GM19372 (cell line): ENCODE results near the gene ETV1.
"Not testable (repeated sequence)": the region's sequence is repeated elsewhere in the genome, so short reads cannot be mapped to it uniquely, and the experiment has no call there.

Source experiments
- ATAC-seq: cut with Tn5 transposase; IDR thresholded peaks from one replicate; pipeline ENCODE4 v1.9.1; 2021; ENCODE audit warnings: mild to moderate bottlenecking, low read depth, moderate library complexity; ENCODE audit not compliant: unreplicated experiment

ETV1 gene

DNA sequence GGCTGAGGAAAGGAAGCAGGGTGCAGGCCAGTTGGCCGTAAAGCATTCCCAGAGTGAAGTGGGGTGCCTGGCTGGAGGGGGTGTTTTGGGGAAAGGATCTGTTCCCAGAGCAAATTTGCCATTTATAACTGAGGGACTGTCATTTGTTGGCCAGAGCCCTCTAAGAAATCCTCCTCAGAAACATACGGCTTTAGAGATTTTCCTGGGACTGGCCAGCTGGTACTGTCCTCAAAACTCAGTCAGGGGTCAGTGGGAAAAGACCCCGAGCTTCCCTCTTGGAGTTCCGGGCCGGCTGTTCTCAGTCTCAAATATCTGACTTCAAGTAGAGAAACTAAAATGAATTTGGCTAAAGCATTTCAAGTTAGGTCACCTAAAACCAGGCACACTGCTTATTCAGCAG is 55.9 kb downstream of the ETV1 start:
- no peak for ATAC-seq

GRCh38 chr7:13933091-13933490 is 56.4 kb downstream of the ETV1 start:
- no peak for ATAC-seq

GRCh38 chr7:13932131-13932530 is 57.3 kb downstream of the ETV1 start:
- no peak for ATAC-seq

DNA sequence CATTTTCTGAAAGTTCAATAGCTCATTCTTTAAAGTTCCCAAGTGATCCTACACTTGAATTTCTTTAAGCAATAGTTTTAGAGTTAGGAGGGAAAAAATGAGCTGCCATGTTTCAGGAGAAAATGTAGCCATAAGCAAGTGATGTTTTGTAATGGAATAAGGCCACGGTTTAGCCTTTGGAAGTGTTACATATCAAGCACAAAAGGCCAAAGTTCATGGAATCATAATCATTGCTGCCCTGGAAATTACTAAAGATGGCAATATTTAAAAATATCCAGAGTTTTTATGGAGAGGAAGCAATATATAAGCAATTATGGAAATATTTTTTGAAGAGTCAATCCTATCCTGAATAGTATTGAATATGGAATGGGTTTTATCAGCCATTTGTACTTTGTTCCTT is 68.4 kb downstream of the ETV1 start:
- no peak for ATAC-seq

- no peak for ATAC-seq
Observed at GRCh38 chr7:13920053-13920697, 69.3 kb downstream of the ETV1 start.

DNA sequence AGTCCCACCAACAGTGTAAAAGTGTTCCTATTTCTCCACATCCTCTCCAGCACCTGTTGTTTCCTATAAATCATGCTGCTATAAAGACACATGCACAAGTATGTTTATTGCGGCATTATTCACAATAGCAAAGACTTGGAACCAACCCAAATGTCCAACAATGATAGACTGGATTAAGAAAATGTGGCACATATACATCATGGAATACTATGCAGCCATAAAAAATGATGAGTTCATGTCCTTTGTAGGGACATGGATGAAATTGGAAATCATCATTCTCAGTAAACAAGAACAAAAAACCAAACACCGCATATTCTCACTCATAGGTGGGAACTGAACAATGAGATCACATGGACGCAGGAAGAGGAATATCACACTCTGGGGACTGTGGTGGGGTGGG is 71.1 kb downstream of the ETV1 start:
- not testable (repeated sequence) for ATAC-seq

DNA sequence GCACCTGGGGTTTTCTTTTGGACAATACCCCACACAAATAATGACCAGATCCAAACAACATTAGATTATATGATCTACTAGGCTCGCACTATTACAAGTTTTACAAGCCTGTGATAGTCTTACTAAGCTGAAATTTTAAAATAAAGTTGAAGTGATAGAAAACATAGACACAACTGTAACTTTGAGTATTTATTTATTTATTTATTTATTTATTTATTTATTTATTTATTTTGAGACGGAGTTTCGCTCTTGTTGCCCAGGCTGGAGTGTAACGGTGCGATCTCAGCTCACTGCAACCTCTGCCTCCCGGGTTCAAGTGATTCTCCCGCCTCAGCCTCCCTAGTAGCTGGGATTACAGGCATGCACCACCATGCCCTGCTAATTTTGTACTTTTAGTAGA is 72.4 kb downstream of the ETV1 start:
- not testable (repeated sequence) for ATAC-seq

DNA sequence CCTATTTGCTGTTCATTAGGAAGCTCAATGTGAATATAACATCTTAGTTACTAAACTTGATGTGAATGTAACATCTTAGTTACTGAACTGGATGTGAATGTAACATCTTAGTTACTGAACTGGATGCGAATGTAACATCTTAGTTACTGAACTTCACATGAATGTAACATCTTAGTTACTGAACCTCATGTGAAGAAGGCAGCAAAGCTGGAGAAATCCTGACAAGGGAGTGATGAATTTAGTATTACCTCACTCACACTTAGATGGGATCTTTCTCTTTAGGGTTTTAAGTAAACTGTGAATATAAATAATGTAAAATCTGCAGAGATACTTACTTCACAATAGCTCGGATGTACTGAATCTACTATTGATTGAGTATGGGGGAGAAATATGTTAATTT is 73.6 kb downstream of the ETV1 start:
- no peak for ATAC-seq

DNA sequence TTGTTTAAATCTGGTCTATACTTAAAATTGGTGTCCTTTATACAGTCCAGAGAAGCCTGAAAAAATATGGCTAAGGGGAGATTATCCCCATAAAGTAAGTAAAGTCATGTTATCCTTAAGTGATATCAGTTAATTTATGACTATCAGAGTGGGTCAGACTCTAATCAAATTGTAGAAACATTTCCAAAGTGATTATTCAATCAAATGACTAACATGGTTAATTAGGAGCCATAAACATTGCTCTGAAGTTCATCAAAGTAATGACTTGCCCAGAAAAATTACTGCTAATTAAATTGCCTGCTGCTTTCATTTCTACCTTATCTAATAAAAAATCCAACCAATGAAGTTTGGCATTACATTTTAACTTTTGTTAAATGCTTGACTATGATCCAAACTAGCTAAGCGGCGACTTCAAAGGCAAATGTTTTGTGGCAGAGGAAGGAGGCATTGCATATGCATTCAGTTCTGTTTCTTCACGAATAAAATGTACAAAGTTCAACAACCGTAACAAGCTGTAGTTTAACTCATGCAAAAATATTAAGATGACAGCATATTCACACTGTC is 76.7 kb downstream of the ETV1 start:
- ATAC-seq = no peak

DNA sequence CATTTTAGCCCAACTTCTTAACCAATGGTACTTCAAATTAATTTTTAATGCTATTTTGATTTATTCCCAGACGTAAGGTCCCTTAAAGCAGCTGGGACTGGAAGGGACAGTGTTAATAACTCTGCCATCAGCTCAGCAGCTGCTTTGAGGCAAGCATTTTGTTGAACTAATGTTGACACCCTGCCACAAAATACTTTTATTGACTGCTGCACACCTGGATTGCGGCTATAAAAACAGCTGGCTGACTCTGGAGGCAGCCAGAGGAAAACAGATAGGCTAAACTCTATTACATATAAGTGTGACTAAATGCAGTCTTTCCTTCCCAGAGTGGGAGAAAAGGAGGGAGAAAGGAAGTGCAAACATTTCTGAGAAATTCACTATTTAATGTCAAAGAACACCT is 77.6 kb downstream of the ETV1 start:
- no peak for ATAC-seq

DNA sequence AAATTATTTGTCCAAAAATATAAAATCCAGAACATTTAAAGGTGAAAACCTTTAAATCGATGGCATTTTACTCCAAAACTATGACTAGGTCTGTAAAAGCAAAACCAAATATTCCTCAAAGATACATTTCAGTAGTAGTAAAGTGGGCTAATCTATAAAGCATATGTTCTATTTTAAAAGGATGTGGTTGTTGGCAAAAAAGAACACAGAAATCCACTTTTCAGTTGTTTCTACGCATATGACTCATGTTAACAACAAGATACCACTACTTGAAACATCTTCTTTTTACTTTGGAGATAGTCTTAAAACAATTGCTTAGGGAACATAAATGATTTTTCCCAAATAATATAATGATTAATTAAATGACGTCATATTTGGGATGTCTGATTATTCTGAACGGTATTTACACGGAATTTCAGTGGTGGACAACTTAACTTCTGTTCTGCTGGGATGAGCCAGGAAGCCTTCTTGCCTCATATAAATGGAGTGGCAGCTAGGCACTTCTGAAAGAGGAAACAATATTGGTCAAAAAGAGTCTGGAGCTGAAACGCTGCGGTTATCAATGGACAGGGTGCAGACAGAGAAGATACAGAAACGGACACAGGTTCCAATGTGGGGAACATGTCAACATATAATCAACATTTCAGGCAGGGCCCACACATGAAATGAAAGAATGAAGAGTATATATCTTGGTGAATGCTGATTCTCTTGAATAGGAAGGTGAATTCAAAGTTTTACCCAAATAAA is 78.5 kb downstream of the ETV1 start:
- ATAC-seq = no peak

GRCh38 chr7:13908667-13909397 is 80.6 kb downstream of the ETV1 start:
- ATAC-seq = no peak

GRCh38 chr7:13907831-13908230 is 81.6 kb downstream of the ETV1 start:
- no peak for ATAC-seq

GRCh38 chr7:13904689-13905088 is 84.8 kb downstream of the ETV1 start:
- no peak for ATAC-seq

DNA sequence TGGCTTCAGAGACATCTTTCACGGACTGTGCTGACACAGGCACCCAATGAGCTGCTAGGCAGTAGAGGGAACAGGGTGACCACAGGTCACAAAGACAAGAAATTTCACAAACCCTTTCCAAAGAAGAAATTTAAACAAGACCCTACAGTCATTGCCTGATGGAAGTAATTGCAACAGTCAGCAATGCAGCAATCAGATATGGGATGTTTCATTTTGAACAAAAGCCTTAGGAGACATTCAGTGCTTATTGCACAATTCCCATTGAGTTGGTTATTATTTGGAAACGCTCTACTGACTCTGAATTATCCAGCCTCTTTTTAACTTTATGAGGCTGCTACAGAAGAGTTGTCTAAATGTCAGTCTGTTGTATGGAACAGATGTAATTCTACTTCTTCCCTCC is 85.5 kb downstream of the ETV1 start:
- ATAC-seq = no peak

- ATAC-seq = no peak
Observed at GRCh38 chr7:13901577-13901976, 87.9 kb downstream of the ETV1 start.

- no peak for ATAC-seq
Observed at GRCh38 chr7:13898957-13899670, 90.4 kb downstream of the ETV1 start.

DNA sequence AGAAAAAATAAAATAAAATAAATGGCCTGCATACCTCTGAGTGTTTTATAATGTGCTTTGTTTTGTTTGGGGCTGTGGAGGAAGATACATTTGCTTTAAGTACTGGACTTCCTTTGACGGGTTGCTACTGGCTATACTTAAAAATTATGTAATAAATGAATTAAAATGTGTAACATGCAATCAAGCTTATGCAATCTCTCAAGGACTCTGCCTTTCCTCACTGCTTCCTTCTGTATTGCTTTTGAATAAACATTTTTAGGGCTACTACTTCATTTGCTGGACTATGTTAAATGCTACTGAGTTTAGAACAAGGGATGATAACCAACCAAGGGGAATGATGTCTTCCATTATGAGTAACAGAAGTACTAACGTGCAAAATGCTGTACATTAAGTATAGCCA is 91.6 kb downstream of the ETV1 start:
- no peak for ATAC-seq

GRCh38 chr7:13894954-13895353 is 94.5 kb downstream of the ETV1 start:
- no peak for ATAC-seq

GRCh38 chr7:13894377-13894776 is 95.1 kb downstream of the ETV1 start:
- no peak for ATAC-seq

DNA sequence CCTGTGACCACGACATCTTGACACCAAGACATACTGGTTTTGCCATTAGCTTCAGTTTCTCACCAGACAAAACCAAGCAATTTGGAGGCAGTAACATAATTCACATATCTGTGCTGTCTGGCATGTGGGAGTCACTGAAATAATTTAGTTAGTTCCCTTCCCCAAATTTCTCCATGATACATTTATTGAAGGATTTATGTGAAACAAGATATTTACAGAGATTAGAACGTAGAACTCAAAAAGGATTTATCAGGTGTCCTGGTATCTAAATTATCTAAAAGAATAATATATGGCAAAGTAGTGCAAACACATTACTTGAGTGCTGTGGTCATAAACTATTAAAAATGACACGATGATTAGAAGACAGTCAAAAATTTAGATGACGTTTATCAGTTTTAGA is 98.7 kb downstream of the ETV1 start:
- no peak for ATAC-seq
